ENCODE measurements around the gene PCMTD2.

DNA sequence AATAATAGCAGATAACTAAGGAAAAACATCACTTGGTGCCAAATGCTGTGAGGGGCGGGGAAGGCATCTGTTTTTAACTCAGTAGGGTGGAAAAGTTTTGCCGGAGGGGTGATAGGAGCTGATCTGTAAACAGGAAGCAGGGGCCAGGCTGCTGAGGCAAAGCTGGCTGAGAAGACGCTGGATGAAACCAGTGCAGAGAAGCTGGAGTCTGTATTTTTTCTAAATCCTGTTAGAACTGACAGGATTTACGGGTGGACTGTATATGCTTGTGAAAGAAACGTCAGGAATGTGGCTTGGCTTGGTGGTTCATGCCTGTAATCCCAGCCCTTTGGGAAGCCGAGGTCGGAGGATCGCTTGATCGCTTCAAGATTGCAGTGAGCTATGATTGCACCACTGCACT lies 5.6 kb downstream of the PCMTD2 start:
- TF ChIP-seq, protein P1, sequence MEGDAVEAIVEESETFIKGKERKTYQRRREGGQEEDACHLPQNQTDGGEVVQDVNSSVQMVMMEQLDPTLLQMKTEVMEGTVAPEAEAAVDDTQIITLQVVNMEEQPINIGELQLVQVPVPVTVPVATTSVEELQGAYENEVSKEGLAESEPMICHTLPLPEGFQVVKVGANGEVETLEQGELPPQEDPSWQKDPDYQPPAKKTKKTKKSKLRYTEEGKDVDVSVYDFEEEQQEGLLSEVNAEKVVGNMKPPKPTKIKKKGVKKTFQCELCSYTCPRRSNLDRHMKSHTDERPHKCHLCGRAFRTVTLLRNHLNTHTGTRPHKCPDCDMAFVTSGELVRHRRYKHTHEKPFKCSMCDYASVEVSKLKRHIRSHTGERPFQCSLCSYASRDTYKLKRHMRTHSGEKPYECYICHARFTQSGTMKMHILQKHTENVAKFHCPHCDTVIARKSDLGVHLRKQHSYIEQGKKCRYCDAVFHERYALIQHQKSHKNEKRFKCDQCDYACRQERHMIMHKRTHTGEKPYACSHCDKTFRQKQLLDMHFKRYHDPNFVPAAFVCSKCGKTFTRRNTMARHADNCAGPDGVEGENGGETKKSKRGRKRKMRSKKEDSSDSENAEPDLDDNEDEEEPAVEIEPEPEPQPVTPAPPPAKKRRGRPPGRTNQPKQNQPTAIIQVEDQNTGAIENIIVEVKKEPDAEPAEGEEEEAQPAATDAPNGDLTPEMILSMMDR (conservative IDR thresholded peaks at IDR 0.05; ENCODE audit: low read depth in 2 of 2): no peak
- TF ChIP-seq POLR2AphosphoS5 (IDR thresholded peaks at IDR 0.05; ENCODE audit: low read depth): no peak
- TF ChIP-seq STAT1 (IDR thresholded peaks at IDR 0.05; ENCODE audit: unreplicated experiment): no peak
- no peak for TF ChIP-seq EZH2 (IDR thresholded peaks at IDR 0.05; ENCODE audit: low read depth, unreplicated experiment)
- TF ChIP-seq NANOG (IDR thresholded peaks at IDR 0.05; ENCODE audit: borderline replicate concordance): no peak
- no peak for TF ChIP-seq CREB1 (CRISPR knock-in tag; IDR thresholded peaks at IDR 0.05; ENCODE audit: low read depth)
- no peak for TF ChIP-seq EZH2phosphoT487 (IDR thresholded peaks at IDR 0.05; ENCODE audit: unreplicated experiment)
- TF ChIP-seq ZNF331 (CRISPR knock-in tag; IDR thresholded peaks at IDR 0.05; ENCODE audit: low read depth): no peak
- TF ChIP-seq, protein P2, sequence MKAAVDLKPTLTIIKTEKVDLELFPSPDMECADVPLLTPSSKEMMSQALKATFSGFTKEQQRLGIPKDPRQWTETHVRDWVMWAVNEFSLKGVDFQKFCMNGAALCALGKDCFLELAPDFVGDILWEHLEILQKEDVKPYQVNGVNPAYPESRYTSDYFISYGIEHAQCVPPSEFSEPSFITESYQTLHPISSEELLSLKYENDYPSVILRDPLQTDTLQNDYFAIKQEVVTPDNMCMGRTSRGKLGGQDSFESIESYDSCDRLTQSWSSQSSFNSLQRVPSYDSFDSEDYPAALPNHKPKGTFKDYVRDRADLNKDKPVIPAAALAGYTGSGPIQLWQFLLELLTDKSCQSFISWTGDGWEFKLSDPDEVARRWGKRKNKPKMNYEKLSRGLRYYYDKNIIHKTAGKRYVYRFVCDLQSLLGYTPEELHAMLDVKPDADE (IDR thresholded peaks at IDR 0.05): no peak
- TF ChIP-seq, protein P3, sequence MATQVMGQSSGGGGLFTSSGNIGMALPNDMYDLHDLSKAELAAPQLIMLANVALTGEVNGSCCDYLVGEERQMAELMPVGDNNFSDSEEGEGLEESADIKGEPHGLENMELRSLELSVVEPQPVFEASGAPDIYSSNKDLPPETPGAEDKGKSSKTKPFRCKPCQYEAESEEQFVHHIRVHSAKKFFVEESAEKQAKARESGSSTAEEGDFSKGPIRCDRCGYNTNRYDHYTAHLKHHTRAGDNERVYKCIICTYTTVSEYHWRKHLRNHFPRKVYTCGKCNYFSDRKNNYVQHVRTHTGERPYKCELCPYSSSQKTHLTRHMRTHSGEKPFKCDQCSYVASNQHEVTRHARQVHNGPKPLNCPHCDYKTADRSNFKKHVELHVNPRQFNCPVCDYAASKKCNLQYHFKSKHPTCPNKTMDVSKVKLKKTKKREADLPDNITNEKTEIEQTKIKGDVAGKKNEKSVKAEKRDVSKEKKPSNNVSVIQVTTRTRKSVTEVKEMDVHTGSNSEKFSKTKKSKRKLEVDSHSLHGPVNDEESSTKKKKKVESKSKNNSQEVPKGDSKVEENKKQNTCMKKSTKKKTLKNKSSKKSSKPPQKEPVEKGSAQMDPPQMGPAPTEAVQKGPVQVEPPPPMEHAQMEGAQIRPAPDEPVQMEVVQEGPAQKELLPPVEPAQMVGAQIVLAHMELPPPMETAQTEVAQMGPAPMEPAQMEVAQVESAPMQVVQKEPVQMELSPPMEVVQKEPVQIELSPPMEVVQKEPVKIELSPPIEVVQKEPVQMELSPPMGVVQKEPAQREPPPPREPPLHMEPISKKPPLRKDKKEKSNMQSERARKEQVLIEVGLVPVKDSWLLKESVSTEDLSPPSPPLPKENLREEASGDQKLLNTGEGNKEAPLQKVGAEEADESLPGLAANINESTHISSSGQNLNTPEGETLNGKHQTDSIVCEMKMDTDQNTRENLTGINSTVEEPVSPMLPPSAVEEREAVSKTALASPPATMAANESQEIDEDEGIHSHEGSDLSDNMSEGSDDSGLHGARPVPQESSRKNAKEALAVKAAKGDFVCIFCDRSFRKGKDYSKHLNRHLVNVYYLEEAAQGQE (IDR thresholded peaks at IDR 0.05; ENCODE audit: unreplicated experiment): no peak
- TF ChIP-seq, protein P4, sequence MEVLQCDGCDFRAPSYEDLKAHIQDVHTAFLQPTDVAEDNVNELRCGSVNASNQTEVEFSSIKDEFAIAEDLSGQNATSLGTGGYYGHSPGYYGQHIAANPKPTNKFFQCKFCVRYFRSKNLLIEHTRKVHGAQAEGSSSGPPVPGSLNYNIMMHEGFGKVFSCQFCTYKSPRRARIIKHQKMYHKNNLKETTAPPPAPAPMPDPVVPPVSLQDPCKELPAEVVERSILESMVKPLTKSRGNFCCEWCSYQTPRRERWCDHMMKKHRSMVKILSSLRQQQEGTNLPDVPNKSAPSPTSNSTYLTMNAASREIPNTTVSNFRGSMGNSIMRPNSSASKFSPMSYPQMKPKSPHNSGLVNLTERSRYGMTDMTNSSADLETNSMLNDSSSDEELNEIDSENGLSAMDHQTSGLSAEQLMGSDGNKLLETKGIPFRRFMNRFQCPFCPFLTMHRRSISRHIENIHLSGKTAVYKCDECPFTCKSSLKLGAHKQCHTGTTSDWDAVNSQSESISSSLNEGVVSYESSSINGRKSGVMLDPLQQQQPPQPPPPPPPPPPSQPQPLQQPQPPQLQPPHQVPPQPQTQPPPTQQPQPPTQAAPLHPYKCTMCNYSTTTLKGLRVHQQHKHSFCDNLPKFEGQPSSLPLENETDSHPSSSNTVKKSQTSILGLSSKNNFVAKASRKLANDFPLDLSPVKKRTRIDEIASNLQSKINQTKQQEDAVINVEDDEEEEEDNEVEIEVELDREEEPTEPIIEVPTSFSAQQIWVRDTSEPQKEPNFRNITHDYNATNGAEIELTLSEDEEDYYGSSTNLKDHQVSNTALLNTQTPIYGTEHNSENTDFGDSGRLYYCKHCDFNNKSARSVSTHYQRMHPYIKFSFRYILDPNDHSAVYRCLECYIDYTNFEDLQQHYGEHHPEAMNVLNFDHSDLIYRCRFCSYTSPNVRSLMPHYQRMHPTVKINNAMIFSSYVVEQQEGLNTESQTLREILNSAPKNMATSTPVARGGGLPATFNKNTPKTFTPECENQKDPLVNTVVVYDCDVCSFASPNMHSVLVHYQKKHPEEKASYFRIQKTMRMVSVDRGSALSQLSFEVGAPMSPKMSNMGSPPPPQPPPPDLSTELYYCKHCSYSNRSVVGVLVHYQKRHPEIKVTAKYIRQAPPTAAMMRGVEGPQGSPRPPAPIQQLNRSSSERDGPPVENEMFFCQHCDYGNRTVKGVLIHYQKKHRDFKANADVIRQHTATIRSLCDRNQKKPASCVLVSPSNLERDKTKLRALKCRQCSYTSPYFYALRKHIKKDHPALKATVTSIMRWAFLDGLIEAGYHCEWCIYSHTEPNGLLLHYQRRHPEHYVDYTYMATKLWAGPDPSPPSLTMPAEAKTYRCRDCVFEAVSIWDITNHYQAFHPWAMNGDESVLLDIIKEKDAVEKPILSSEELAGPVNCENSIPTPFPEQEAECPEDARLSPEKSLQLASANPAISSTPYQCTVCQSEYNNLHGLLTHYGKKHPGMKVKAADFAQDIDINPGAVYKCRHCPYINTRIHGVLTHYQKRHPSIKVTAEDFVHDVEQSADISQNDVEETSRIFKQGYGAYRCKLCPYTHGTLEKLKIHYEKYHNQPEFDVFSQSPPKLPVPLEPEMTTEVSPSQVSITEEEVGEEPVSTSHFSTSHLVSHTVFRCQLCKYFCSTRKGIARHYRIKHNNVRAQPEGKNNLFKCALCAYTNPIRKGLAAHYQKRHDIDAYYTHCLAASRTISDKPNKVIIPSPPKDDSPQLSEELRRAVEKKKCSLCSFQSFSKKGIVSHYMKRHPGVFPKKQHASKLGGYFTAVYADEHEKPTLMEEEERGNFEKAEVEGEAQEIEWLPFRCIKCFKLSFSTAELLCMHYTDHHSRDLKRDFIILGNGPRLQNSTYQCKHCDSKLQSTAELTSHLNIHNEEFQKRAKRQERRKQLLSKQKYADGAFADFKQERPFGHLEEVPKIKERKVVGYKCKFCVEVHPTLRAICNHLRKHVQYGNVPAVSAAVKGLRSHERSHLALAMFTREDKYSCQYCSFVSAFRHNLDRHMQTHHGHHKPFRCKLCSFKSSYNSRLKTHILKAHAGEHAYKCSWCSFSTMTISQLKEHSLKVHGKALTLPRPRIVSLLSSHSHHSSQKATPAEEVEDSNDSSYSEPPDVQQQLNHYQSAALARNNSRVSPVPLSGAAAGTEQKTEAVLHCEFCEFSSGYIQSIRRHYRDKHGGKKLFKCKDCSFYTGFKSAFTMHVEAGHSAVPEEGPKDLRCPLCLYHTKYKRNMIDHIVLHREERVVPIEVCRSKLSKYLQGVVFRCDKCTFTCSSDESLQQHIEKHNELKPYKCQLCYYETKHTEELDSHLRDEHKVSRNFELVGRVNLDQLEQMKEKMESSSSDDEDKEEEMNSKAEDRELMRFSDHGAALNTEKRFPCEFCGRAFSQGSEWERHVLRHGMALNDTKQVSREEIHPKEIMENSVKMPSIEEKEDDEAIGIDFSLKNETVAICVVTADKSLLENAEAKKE (CRISPR knock-in tag; IDR thresholded peaks at IDR 0.05): no peak
- no peak for TF ChIP-seq JUNB (IDR thresholded peaks at IDR 0.05; ENCODE audit: unreplicated experiment)
